GM13976 (cell line): ENCODE results near the gene WDR86.

ENCODE experiments used
- DNase-seq: peaks from one replicate; pipeline ENCODE4 v3.0.0; 2012; ENCODE audit warnings: low spot score
- CTCF ChIP-seq: IDR thresholded peaks from 2 replicates; pipeline ENCODE4 v1.5.1; 2012; ENCODE audit warnings: borderline replicate concordance, mild to moderate bottlenecking; ENCODE audit not compliant: insufficient read depth; ENCODE audit errors: extremely low read depth, missing control alignments, control extremely low read depth
- in situ Hi-C: fragments of 300-500 bp; cut with MboI; formaldehyde crosslinking; loops from one replicate; pipeline ENCODE4 v1.12.0; 2022; ENCODE audit warnings: low sequenced_read_pairs, mixed read lengths, inconsistent platforms; ENCODE audit not compliant: unreplicated experiment

Gene WDR86

DNA sequence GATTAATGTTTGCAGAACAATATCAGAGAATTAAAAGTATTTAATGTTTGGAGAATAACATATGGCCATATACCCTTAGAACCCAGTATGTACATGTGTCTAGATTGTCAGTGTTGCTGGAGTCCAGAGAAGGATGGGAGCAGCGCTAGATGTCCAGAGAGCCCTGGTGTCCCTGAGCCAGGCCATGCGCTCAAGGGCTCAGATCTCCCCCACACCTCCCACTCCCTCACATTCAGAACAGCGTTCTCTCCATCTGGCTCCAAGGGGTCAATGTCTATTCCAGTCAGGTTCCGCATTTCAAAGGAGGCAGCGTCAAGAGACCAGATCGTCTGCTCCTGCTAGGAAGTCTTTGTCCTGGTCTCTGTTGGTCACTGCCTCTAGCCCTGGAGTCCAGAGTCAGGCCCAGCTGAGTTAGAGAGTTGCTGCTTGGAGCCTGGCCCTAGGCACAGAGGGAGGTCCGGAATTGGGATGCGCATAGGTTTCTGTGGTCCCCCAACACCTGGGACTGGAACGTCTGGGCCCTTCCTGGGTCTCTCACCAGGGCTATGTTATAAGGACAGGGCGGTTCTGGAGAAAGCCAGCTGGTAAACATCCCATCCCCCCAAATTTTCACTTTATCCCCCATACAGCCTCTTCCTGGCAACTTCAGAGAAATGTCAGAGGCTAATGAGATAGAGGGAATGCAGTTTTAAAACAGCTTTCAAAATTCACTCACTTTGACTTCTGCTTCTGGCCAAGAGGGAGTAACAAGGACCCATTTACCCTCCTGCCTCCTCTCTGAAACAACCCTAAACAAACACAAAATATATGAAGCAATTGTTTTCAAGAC lies 6.5 kb upstream of the WDR86 start:
- no peak for TF ChIP-seq CTCF
- in situ Hi-C loops: no loop called here
- no peak for DNase-seq

DNA sequence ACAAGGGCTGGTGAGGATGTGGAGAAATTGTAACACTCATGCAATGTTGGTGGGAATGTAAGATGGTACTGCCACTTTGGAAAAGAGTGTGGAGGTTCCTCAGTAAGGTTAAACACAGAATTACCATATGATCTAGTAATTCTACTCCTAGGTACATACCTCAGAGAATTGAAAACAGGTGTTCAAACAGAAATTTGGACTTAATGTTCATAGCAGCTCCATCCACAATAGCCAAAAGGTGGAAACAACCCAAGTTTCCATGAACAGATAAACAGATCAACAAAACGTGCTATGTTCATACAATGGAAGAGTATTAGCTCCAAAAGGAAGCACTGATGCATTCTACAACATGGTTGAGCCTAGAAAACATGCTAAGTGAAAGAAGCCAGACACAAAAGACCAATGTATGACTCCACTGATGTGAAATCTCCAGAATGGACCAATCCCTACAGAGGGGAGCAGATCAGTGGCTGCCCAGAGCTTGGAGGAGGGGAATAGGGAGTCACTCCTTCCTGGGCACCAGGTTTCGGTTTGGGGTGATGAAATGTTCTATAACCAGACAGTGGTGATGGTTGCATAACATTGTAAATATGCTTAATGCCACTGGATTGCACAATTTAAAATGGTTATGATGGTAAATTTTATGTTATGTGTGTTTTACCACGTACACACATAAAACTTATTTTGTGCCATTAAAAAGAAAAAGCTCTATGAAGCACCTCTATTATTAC lies 5.7 kb upstream of the WDR86 start:
- TF ChIP-seq CTCF: no peak
- no peak for DNase-seq
- in situ Hi-C loops: no loop called here

GRCh38 chr7:151413241-151413640 lies 3.4 kb upstream of the WDR86 start:
- DNase-seq: no peak
- no peak for TF ChIP-seq CTCF
- in situ Hi-C loops: no loop called here

DNA sequence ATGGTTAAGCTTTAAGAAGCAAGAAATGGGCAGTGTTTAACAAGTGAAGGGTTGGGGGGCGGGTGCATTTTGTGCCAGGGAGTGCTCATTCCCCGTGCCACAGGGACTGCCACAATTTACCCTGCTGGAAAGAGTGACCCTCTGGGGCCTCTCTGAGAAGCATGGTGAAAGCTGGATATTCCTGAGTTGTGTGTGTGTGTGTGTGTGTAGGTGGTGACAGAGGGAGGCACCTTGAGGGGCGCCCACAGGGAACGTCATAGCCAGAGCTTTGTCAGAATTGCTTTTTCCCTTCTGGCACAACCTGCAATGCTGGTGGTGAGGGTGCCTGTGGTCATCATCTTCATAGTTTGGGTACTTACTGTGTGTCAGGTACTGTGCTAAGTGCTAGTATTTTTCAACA lies 2.5 kb upstream of the WDR86 start:
- in situ Hi-C loops: no loop called here
- no peak for DNase-seq
- no peak for TF ChIP-seq CTCF

DNA sequence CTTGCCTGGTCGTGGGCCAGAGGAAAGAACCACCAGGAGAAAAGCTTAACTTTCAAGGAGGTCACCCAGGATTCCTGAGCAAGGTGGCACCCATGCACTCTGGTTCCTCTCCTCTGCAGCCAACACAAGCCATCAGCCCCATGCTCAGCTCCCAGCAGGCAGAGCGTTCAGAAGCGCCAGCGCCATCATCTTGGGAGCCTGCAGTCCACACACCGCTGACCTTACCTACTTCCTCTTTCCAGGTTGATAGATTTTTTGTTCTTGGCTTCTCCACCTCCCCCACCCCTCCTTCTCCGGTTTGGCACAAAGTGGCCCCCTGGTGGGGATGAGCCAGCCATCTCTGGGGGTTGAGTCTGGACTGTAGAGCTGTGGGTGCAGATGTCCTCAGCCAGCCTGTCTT lies 1.7 kb upstream of the WDR86 start:
- in situ Hi-C loops: no loop called here
- DNase-seq: no peak
- no peak for TF ChIP-seq CTCF

DNA sequence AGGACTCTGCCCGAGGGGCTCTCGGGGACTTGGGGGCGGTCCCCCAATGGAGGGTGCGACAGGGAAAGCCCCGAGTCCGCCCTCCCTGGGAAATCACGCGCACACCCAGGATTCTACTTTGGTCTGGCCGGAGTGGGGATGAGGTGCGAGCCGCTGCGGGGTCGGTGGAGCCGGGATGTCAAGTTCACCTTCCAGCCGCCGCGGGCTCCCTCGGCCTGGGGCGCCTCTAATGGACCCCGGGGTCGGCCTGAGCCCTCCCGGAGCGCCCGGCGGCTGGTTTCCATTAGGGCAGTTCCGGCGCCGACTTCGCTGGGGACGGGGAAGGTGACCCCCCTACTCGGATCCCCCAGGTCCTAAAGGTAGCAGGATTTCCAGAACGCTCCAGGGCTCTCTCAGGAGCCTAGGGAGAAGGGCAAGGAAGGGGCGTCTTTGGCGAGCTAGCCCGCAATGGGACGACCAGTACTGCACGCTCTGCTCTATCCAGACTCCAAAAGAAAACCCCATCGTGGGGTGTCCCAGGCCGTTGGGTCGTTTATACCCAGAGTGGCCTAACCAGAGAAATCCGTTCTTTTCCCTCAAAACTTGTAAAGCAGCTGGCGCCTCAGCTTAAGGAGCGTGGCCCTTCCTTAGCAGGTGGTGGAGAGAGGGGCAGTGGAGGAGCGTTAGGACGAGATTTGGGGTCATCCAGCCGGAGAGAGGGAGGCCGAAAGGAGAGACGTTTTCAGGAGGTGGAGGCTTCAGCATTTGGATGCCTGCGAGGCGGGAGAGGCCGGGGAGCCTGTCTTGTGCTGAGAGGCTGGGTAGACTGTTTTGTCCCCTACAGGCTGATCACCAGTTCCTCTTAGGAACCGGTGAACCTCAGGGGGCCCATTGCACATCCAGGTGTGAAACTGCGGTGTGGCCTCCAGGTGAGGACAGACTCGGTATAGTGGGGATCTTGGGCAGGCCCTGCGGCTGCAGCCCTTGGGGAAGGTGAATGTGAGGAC lies 860 bp upstream of the WDR86 start:
- in situ Hi-C loops: no loop called here
- DNase-seq: no peak
- no peak for TF ChIP-seq CTCF
